GM23248 (cell line): Measurements from ENCODE around the gene PTPRB.

Experiments
- EZH2 ChIP-seq: fragments of 200-600 bp; sonication (generic); IDR thresholded peaks from 2 replicates; pipeline ENCODE4 v1.6.1; 2018; ENCODE audit warnings: antibody characterized with exemption, mild to moderate bottlenecking; ENCODE audit not compliant: insufficient read depth, poor library complexity, severe bottlenecking
- EZH2phosphoT487 ChIP-seq: fragments of 200-600 bp; sonication (generic); IDR thresholded peaks from 2 replicates; pipeline ENCODE4 v1.6.1; 2018; ENCODE audit warnings: antibody characterized with exemption, moderate library complexity, mild to moderate bottlenecking, low read depth; ENCODE audit not compliant: insufficient read depth

DNA sequence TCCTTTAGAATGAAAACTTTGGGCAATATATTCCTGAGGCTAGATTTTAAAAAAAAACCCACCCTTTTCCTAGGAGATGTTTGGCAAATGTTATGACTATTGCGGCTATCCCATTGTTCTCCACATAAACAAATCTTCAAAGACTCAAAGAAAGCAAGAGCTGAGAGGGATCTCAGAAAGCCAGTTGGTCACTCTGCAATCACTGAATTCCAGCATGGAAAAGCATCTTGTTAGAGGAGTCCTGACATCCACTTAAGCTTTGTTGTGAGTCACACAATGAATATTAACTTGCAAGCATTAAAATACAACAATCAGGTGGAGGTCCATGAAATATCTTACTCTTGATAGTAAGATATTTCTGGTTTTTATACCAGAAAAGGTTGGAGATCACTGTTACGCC is 11.0 kb upstream of the PTPRB start:
- TF ChIP-seq EZH2phosphoT487 (no peak), EZH2 (no peak)
